Breast epithelium (tissue), 3 donors: ENCODE data around the gene LRRC26.

Source experiments
- POLR2A ChIP-seq: fragments of 450-650 bp; IDR thresholded peaks from one replicate; pipeline ENCODE4 v1.6.1; 2016; ENCODE audit warnings: antibody characterized with exemption, mild to moderate bottlenecking, moderate library complexity
- TF ChIP-seq, protein P1 (sequence below), 3 donors: fragments of 450-650 bp; IDR thresholded peaks; one replicate each; pipeline ENCODE4 v1.5.1; 2016 to 2017; ENCODE audit warnings: antibody characterized with exemption in 3 of 3, mild to moderate bottlenecking in 3 of 3, moderate library complexity in 3 of 3

DNA sequence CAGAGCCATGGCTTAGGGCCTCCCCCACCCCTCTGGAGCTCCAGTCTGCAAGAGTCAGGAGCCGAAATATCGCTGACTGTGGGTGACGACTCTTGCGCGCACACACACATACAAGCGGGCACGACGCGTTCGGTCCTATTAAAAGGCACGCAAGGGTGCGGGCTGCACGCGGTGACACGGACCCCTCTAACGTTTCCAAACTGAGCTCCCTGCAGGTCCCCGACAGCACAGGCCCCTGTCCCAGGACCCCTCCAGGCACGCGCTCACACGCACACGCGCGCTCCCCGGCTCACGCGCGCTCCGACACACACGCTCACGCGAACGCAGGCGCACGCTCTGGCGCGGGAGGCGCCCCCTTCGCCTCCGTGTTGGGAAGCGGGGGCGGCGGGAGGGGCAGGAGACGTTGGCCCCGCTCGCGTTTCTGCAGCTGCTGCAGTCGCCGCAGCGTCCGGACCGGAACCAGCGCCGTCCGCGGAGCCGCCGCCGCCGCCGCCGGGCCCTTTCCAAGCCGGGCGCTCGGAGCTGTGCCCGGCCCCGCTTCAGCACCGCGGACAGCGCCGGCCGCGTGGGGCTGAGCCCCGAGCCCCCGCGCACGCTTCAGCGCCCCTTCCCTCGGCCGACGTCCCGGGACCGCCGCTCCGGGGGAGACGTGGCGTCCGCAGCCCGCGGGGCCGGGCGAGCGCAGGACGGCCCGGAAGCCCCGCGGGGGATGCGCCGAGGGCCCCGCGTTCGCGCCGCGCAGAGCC is 31.0 kb downstream of the LRRC26 start, which contains the start of gene GRIN1:
- no peak for TF ChIP-seq POLR2A
- TF ChIP-seq, protein P1, sequence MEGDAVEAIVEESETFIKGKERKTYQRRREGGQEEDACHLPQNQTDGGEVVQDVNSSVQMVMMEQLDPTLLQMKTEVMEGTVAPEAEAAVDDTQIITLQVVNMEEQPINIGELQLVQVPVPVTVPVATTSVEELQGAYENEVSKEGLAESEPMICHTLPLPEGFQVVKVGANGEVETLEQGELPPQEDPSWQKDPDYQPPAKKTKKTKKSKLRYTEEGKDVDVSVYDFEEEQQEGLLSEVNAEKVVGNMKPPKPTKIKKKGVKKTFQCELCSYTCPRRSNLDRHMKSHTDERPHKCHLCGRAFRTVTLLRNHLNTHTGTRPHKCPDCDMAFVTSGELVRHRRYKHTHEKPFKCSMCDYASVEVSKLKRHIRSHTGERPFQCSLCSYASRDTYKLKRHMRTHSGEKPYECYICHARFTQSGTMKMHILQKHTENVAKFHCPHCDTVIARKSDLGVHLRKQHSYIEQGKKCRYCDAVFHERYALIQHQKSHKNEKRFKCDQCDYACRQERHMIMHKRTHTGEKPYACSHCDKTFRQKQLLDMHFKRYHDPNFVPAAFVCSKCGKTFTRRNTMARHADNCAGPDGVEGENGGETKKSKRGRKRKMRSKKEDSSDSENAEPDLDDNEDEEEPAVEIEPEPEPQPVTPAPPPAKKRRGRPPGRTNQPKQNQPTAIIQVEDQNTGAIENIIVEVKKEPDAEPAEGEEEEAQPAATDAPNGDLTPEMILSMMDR (IDR thresholded peaks at IDR 0.05): no peak
